SK-N-SH (cell line): ENCODE data around the gene ZSCAN20. TPM values are rescaled to one million over a fixed set of nuclear protein-coding genes. Genes with fewer than 3 reads are reported as not detected.

Experiments
- CTCF ChIA-PET: fragments of 300-600, 350-600 bp; formaldehyde crosslinking; extraction: SDS; loops from one replicate; lab custom pipeline; 2021; lab: Yijun Ruan, JAX
- POLR2A ChIA-PET: fragments of 350-600 bp; sonication (Branson Sonifier 250); formaldehyde crosslinking; extraction: SDS; loops from one replicate; lab custom pipeline; 2020; ENCODE audit warnings: antibody characterized with exemption, inconsistent platforms; lab: Yijun Ruan, JAX
- DNase-seq: peaks from one replicate; pipeline ENCODE4 v3.0.0; 2012
- H2AFZ ChIP-seq: fragments of 200-600 bp; sonication (generic); 2 replicates; pipeline ENCODE4 v1.8.1; 2016; ENCODE audit warnings: antibody characterized with exemption, mild to moderate bottlenecking, low read depth
- H3F3A ChIP-seq: fragments of 200-600 bp; sonication (generic); replicated peaks from 2 replicates; pipeline ENCODE3; 2016; ENCODE audit warnings: antibody characterized with exemption, mild to moderate bottlenecking; ENCODE audit not compliant: insufficient read depth
- H3K27ac ChIP-seq, 2 experiments: fragments of 200-500 bp in 1 of 2; fragments of 200-600 bp in 1 of 2; sonication (Bioruptor generic) in 1 of 2; sonication (generic), shearing (Covaris generic) in 1 of 2; 2 replicates each; pipeline versions ENCODE4 v1.5.1 to v1.6.1; 2014 to 2016; ENCODE audit warnings: low read depth in 2 of 2, inconsistent platforms in 1 of 2, low read length in 1 of 2, mild to moderate bottlenecking in 1 of 2, mixed read lengths in 1 of 2
- H3K27me3 ChIP-seq: fragments of 200-600 bp; sonication (generic), shearing (Covaris generic); 2 replicates; pipeline ENCODE4 v1.6.1; 2016; ENCODE audit warnings: mixed run types; ENCODE audit not compliant: insufficient read depth
- H3K36me3 ChIP-seq, 2 experiments: fragments of 200-500 bp in 1 of 2; fragments of 200-600 bp in 1 of 2; sonication (Bioruptor generic) in 1 of 2; sonication (generic) in 1 of 2; replicated peaks in 1 of 2; 2 replicates each; pipeline versions ENCODE3 to v1.5.1; 2014 to 2016; ENCODE audit warnings: low read length in 1 of 2, mild to moderate bottlenecking in 1 of 2; ENCODE audit not compliant: insufficient read depth in 2 of 2, control insufficient read depth in 1 of 2
- H3K4me1 ChIP-seq, 2 experiments: fragments of 200-500 bp in 1 of 2; fragments of 200-600 bp in 1 of 2; sonication (Bioruptor generic) in 1 of 2; sonication (generic), shearing (Covaris generic) in 1 of 2; 2 replicates each; pipeline versions ENCODE4 v1.5.1 to v1.6.1; 2014 to 2016; ENCODE audit warnings: low read depth in 1 of 2, low read length in 1 of 2, mixed run types in 1 of 2; ENCODE audit not compliant: insufficient read depth in 2 of 2, control insufficient read depth in 1 of 2
- H3K4me2 ChIP-seq: fragments of 200-600 bp; sonication (generic), shearing (Covaris generic); 2 replicates; pipeline ENCODE4 v1.6.1; 2017; ENCODE audit warnings: mixed run types
- H3K4me3 ChIP-seq, 2 experiments: fragments of 200-500 bp in 1 of 2; fragments of 200-600 bp in 1 of 2; sonication (Bioruptor generic) in 1 of 2; sonication (generic), shearing (Covaris generic) in 1 of 2; 2 replicates each; pipeline versions ENCODE4 v1.5.1 to v1.8.1; 2014 to 2016; ENCODE audit warnings: low read depth in 2 of 2, inconsistent platforms in 1 of 2, low read length in 1 of 2, mild to moderate bottlenecking in 1 of 2, mixed read lengths in 1 of 2, moderate library complexity in 1 of 2
- H3K79me2 ChIP-seq: fragments of 200-600 bp; sonication (generic); 2 replicates; pipeline ENCODE4 v1.8.1; 2017; ENCODE audit warnings: mild to moderate bottlenecking; ENCODE audit not compliant: insufficient read depth
- H3K9ac ChIP-seq: fragments of 200-600 bp; sonication (generic); 2 replicates; pipeline ENCODE4 v1.6.1; 2017; ENCODE audit warnings: mixed run types
- H3K9me2 ChIP-seq: fragments of 200-600 bp; sonication (generic); 2 replicates; pipeline ENCODE4 v1.6.1; 2017; ENCODE audit warnings: mixed run types
- H3K9me3 ChIP-seq: fragments of 200-600 bp; sonication (generic); 2 replicates; pipeline ENCODE4 v1.6.1; 2017; ENCODE audit warnings: mixed run types, mild to moderate bottlenecking, moderate library complexity
- H4K20me1 ChIP-seq: fragments of 200-600 bp; sonication (generic); 2 replicates; pipeline ENCODE4 v1.6.1; 2017; ENCODE audit warnings: mild to moderate bottlenecking, mixed run types; ENCODE audit not compliant: insufficient read depth
- CHD2 ChIP-seq: fragments of 150-350 bp; IDR thresholded peaks from 2 replicates; pipeline ENCODE4 v1.6.1; 2018; ENCODE audit warnings: low read length; ENCODE audit not compliant: partially characterized antibody
- ELF1 ChIP-seq: IDR thresholded peaks from 2 replicates; pipeline ENCODE4 v1.4.0; 2012
- EP300 ChIP-seq, 2 experiments: IDR thresholded peaks; 2 replicates each; pipeline versions ENCODE4 v1.4.0 to v1.6.1; 2012; ENCODE audit warnings: borderline replicate concordance in 1 of 2, low read depth in 1 of 2, low read length in 1 of 2
- FOSL2 ChIP-seq: IDR thresholded peaks from 2 replicates; pipeline ENCODE4 v1.4.0; 2012; ENCODE audit warnings: low read depth, mild to moderate bottlenecking, moderate library complexity, borderline replicate concordance
- FOXJ3 ChIP-seq: sonication (generic); formaldehyde crosslinking; IDR thresholded peaks from 2 replicates; pipeline ENCODE4 v1.5.1; 2020; ENCODE audit warnings: mild to moderate bottlenecking, missing genetic modification reagents
- GABPA ChIP-seq: IDR thresholded peaks from 2 replicates; pipeline ENCODE4 v1.4.0; 2012; ENCODE audit warnings: low read depth, mild to moderate bottlenecking
- JUND ChIP-seq: IDR thresholded peaks from 2 replicates; pipeline ENCODE4 v1.4.0; 2012
- MAX ChIP-seq: IDR thresholded peaks from 2 replicates; pipeline ENCODE4 v1.4.0; 2012; ENCODE audit warnings: low read depth
- NRF1 ChIP-seq: IDR thresholded peaks from 2 replicates; pipeline ENCODE4 v1.6.1; 2012; ENCODE audit warnings: low read depth, mild to moderate bottlenecking, low read length
- PBX3 ChIP-seq: IDR thresholded peaks from 2 replicates; pipeline ENCODE4; 2012
- RAD21 ChIP-seq: IDR thresholded peaks from 2 replicates; pipeline ENCODE4 v1.6.1; 2012; ENCODE audit warnings: mild to moderate bottlenecking, low read length
- RFX5 ChIP-seq: IDR thresholded peaks from 2 replicates; pipeline ENCODE4 v1.6.1; 2012; ENCODE audit warnings: mild to moderate bottlenecking, improper control_type of control experiment, low read length
- RXRA ChIP-seq: IDR thresholded peaks from 2 replicates; pipeline ENCODE4 v1.4.0; 2012; ENCODE audit warnings: low read depth, mild to moderate bottlenecking, borderline replicate concordance
- SIN3A ChIP-seq: IDR thresholded peaks from 2 replicates; pipeline ENCODE4 v1.6.1; 2012; ENCODE audit warnings: low read depth, mild to moderate bottlenecking, low read length, moderate library complexity, borderline replicate concordance
- TAF1 ChIP-seq: IDR thresholded peaks from 2 replicates; pipeline ENCODE4 v1.6.1; 2012; ENCODE audit warnings: low read depth, mild to moderate bottlenecking, low read length, moderate library complexity, borderline replicate concordance
- TCF12 ChIP-seq: IDR thresholded peaks from 2 replicates; pipeline ENCODE4 v1.4.0; 2012
- USF2 ChIP-seq: fragments of 150-350 bp; IDR thresholded peaks from 2 replicates; pipeline ENCODE4 v1.6.1; 2017; ENCODE audit warnings: antibody characterized with exemption, low read length, low read depth, borderline replicate concordance
- ZBTB33 ChIP-seq: IDR thresholded peaks from 2 replicates; pipeline ENCODE4 v1.4.0; 2012; ENCODE audit warnings: low read depth, borderline replicate concordance
- WGBS: methylation state at CpG from one replicate; pipeline ENCODE4 v1.1.6; 2017; ENCODE audit warnings: low lambda C conversion rate; 5-methylcytosine and 5-hydroxymethylcytosine counted together
- polyA plus RNA-seq, 3 experiments: library from polyadenylated mRNA; depleted of rRNA; stranded (reverse); fragments of >200 nt; gene quantifications; 2 replicates each; pipeline ENCODE4 v1.2.3, GENCODE V29; 2012

The ZSCAN20 gene
- polyA plus RNA-seq, 1 of the 3 experiments (the other 2 are of a cell fraction): 2.1 TPM

- CTCF ChIA-PET: interaction anchor here (1.2 to 6.4 kb wide), 4 partner anchors 11 to 241 kb away, joined by 3 to 40 read pairs (median 6); no protein-coding TSS in a partner anchor
- H3K79me2 ChIP-seq: no peaks in the 10 kb centered on the region
Measured at GRCh38 chr1:33460144-33460543, 12.3 kb upstream of the ZSCAN20 start.

GRCh38 chr1:33460947-33461629 lies 11.4 kb upstream of the ZSCAN20 start:
- Histone ChIP-seq H3K4me2 (no peak overlapping the region), H3K4me1 (peaks cover 0 to 2% of the 10 kb centered on the region in 2 experiments; a peak in 2 of 4 replicates), H3K9me2 (no peaks in the 10 kb centered on the region), H3K27ac (no peak overlapping the region), H2AFZ (peak overlapping the region; percentile 14; the same call in 1 of the 2 replicates), H4K20me1 (no peaks in the 10 kb centered on the region), H3K36me3 (no peaks in the 10 kb centered on the region), H3K9me3 (no peaks in the 10 kb centered on the region), H3F3A (no peaks in the 10 kb centered on the region), H3K4me3 (no peak overlapping the region), H3K27me3 (no peaks in the 10 kb centered on the region), H3K9ac (no peak overlapping the region), H3K79me2 (no peaks in the 10 kb centered on the region)
- WGBS: 75% methylated on average over 3 of the region's 4 CpGs
- DNase-seq: no peak
- TF ChIP-seq USF2: no peak
- no peak for TF ChIP-seq TAF1
- no peak for TF ChIP-seq FOXJ3
- TF ChIP-seq SIN3A: no peak
- no peak for TF ChIP-seq FOSL2
- TF ChIP-seq CHD2: no peak
- TF ChIP-seq JUND: no peak
- TF ChIP-seq RAD21: no peak
- no peak for TF ChIP-seq NRF1
- no peak for TF ChIP-seq TCF12
- TF ChIP-seq MAX: no peak
- no peak for TF ChIP-seq RFX5
- no peak for TF ChIP-seq RXRA
- TF ChIP-seq GABPA: no peak
- no peak for TF ChIP-seq EP300 (IDR thresholded peaks at IDR 0.05; ENCODE audit: borderline replicate concordance in 1 of 2, low read depth in 1 of 2, low read length in 1 of 2)
- ChIA-PET POLR2A (no interaction called here), CTCF (interaction anchor here (0.6 to 6.4 kb wide), 5 partner anchors 10 to 367 kb away, joined by 3 to 40 read pairs (median 3); no protein-coding TSS in a partner anchor)

More at GRCh38 chr1:33460144-33460543, 12.3 kb upstream of the ZSCAN20 start:
- H3K27me3 ChIP-seq: no peaks in the 10 kb centered on the region
- no peaks in the 10 kb centered on the region for H3K9me2 ChIP-seq
- TF ChIP-seq TCF12: no peak
- no peak for TF ChIP-seq ZBTB33
- TF ChIP-seq RXRA: no peak
- TF ChIP-seq ELF1: no peak
- no peak for TF ChIP-seq PBX3
- TF ChIP-seq, all 33 proteins: peak for 0
- no peak for DNase-seq
- H3K4me2 ChIP-seq: no peak overlapping the region
- H3K27ac ChIP-seq: no peak overlapping the region
- H3K9me3 ChIP-seq: no peaks in the 10 kb centered on the region
- H3K4me3 ChIP-seq: no peak overlapping the region
- no peaks in the 10 kb centered on the region for H3F3A ChIP-seq
- H3K9ac ChIP-seq: no peak overlapping the region
- POLR2A ChIA-PET: no interaction called here
- no peaks in the 10 kb centered on the region for H3K36me3 ChIP-seq
- no peaks in the 10 kb centered on the region for H4K20me1 ChIP-seq
- H2AFZ ChIP-seq: no peak overlapping the region
- 94% methylated on average over 3 of the region's 3 CpGs for WGBS
- H3K4me1 ChIP-seq: peaks cover 0 to 6% of the 10 kb centered on the region in 2 experiments; a peak in 2 of 4 replicates
